Tibial nerve (tissue), 4 donors: ENCODE results near the gene TUBA3C. TPM values are rescaled to one million over a fixed set of nuclear protein-coding genes. Genes with fewer than 3 reads are reported as not detected.

ENCODE experiments used
- DNase-seq, 2 donors: peaks; one replicate each; pipeline ENCODE4 v3.0.0-alpha.2; 2019; ENCODE audit warnings: low spot score in 2 of 2
- H3K27ac ChIP-seq, 4 donors: fragments of 200-600 bp; sonication (generic) in 3 of 4; one replicate each; pipeline ENCODE4 v1.5.1; 2017 to 2019; ENCODE audit warnings: mild to moderate bottlenecking in 1 of 4
- H3K27me3 ChIP-seq, 2 donors: fragments of 200-600 bp; sonication (generic) in 1 of 2; one replicate each; pipeline versions ENCODE4 v1.5.1 to v1.6.0; 2017 to 2019
- H3K36me3 ChIP-seq, 3 donors: fragments of 200-600 bp; sonication (generic); one replicate each; pipeline ENCODE4 v1.5.1; 2018 to 2019
- H3K4me1 ChIP-seq, 4 donors: fragments of 200-600 bp; sonication (generic) in 3 of 4; one replicate each; pipeline ENCODE4 v1.5.1; 2017 to 2019
- H3K4me3 ChIP-seq, 4 donors: fragments of 200-600 bp; sonication (generic) in 3 of 4; one replicate each; pipeline ENCODE4 v1.5.1; 2017 to 2019; ENCODE audit warnings: mild to moderate bottlenecking in 1 of 4, moderate library complexity in 1 of 4
- H3K9me3 ChIP-seq, 4 donors: fragments of 200-600 bp; sonication (generic) in 3 of 4; one replicate each; pipeline ENCODE4 v1.5.1; 2017 to 2019
- CTCF ChIP-seq, 5 experiments: fragments of 200-600 bp in 3 of 5; fragments of 450-650 bp in 2 of 5; sonication (generic) in 3 of 5; IDR thresholded peaks; one replicate each; pipeline ENCODE4 v1.5.1; 2016 to 2019; ENCODE audit warnings: antibody characterized with exemption in 5 of 5, mild to moderate bottlenecking in 3 of 5, moderate library complexity in 2 of 5
- EP300 ChIP-seq, 2 donors: sonication (generic); formaldehyde crosslinking; IDR thresholded peaks; one replicate each; pipeline ENCODE4 v1.6.1; 2017; ENCODE audit warnings: antibody characterized with exemption in 2 of 2, mild to moderate bottlenecking in 1 of 2
- POLR2A ChIP-seq, 2 donors: fragments of 450-650 bp; IDR thresholded peaks; one replicate each; pipeline ENCODE4 v1.6.1; 2017; ENCODE audit warnings: antibody characterized with exemption in 2 of 2, mild to moderate bottlenecking in 2 of 2, moderate library complexity in 2 of 2
- WGBS, 2 donors: methylation state at CpG; one replicate each; pipeline ENCODE4 v1.1.5; 2018; 5-methylcytosine and 5-hydroxymethylcytosine counted together
- total RNA-seq, 4 donors: library from RNA; depleted of rRNA; stranded (reverse); fragments of >200 nt; gene quantifications; one replicate each; pipeline ENCODE4 v1.1.0, GENCODE V29; 2016

The TUBA3C gene
- total RNA-seq, 4 donors from 2014 or later, result not detected

- Histone ChIP-seq H3K27ac (no peak overlapping the region), H3K27me3 (no peaks in the 10 kb centered on the region), H3K36me3 (no peaks in the 10 kb centered on the region), H3K4me3 (no peak overlapping the region), H3K4me1 (no peaks in the 10 kb centered on the region), H3K9me3 (peaks cover 0 to 5% (median 0%) of the 10 kb centered on the region in 4 donors)
- WGBS, 2 donors, result 68 to 72% methylated on average over 7 to 9 of the region's 9 CpGs
- TF ChIP-seq POLR2A (IDR thresholded peaks at IDR 0.05), result no peak
- no peak for TF ChIP-seq CTCF (IDR thresholded peaks at IDR 0.05)
- no peak for TF ChIP-seq EP300 (IDR thresholded peaks at IDR 0.05)
- no peak for DNase-seq
These were observed 9.5 kb downstream of the TUBA3C start for GRCh38 chr13:19172007-19172646.

- TF ChIP-seq POLR2A (IDR thresholded peaks at IDR 0.05) (no peak), CTCF (IDR thresholded peaks at IDR 0.05) (no peak), EP300 (IDR thresholded peaks at IDR 0.05) (no peak)
- WGBS, 2 donors, result 83 to 89% methylated on average over 6 to 7 of the region's 7 CpGs
These were observed 10.1 kb downstream of the TUBA3C start for GRCh38 chr13:19171563-19171962.

GRCh38 chr13:19169991-19170390 lies 11.6 kb downstream of the TUBA3C start:
- Histone ChIP-seq H3K27ac (no peak overlapping the region), H3K4me1 (no peaks in the 10 kb centered on the region), H3K36me3 (no peaks in the 10 kb centered on the region), H3K9me3 (peaks cover 0 to 4% (median 0%) of the 10 kb centered on the region in 4 donors), H3K4me3 (no peak overlapping the region), H3K27me3 (no peaks in the 10 kb centered on the region)
- no peak for DNase-seq
- TF ChIP-seq POLR2A (IDR thresholded peaks at IDR 0.05) (no peak), CTCF (IDR thresholded peaks at IDR 0.05) (no peak), EP300 (IDR thresholded peaks at IDR 0.05) (no peak)
- WGBS, 2 donors, result 54 to 67% methylated on average over 4 of the region's 4 CpGs

More at GRCh38 chr13:19171563-19171962, 10.1 kb downstream of the TUBA3C start:
- H3K36me3 ChIP-seq, result no peaks in the 10 kb centered on the region
- H3K4me3 ChIP-seq, result no peak overlapping the region
- no peak for DNase-seq
- no peak overlapping the region for H3K27ac ChIP-seq
- H3K9me3 ChIP-seq, result no peaks in the 10 kb centered on the region
- H3K27me3 ChIP-seq, result no peaks in the 10 kb centered on the region
- no peaks in the 10 kb centered on the region for H3K4me1 ChIP-seq

- Histone ChIP-seq H3K4me3 (no peak overlapping the region), H3K9me3 (peaks cover 0 to 7% (median 0%) of the 10 kb centered on the region in 4 donors), H3K36me3 (no peaks in the 10 kb centered on the region), H3K4me1 (no peaks in the 10 kb centered on the region), H3K27ac (no peak overlapping the region), H3K27me3 (no peaks in the 10 kb centered on the region)
- TF ChIP-seq CTCF (IDR thresholded peaks at IDR 0.05) (no peak), POLR2A (IDR thresholded peaks at IDR 0.05) (no peak), EP300 (IDR thresholded peaks at IDR 0.05) (no peak)
- WGBS, 2 donors, result 87 to 88% methylated on average over 3 of the region's 3 CpGs
- DNase-seq, result no peak
These were observed 12.1 kb downstream of the TUBA3C start for GRCh38 chr13:19169496-19169895.

GRCh38 chr13:19161308-19161707 lies 20.3 kb downstream of the TUBA3C start:
- TF ChIP-seq EP300 (IDR thresholded peaks at IDR 0.05) (no peak), POLR2A (IDR thresholded peaks at IDR 0.05) (no peak), CTCF (IDR thresholded peaks at IDR 0.05) (no peak)
- no peak overlapping the region for H3K4me3 ChIP-seq
- H3K27me3 ChIP-seq, result no peaks in the 10 kb centered on the region
- DNase-seq, result no peak
- H3K36me3 ChIP-seq, result no peaks in the 10 kb centered on the region
- H3K27ac ChIP-seq, result no peak overlapping the region
- no peaks in the 10 kb centered on the region for H3K4me1 ChIP-seq
- H3K9me3 ChIP-seq, result peaks cover 0 to 38% (median 0%) of the 10 kb centered on the region in 4 donors
- WGBS, 2 donors, result 75 to 84% methylated on average over 5 of the region's 5 CpGs
